NCI-H510A (cell line): Measurements from ENCODE around the gene EHBP1L1.

Experiments
- DNase-seq: peaks from one replicate; lab custom pipeline; 2025; lab: John Stamatoyannopoulos, UW

EHBP1L1 gene

GRCh38 chr11:65577756-65578109, 1.9 kb downstream of the EHBP1L1 start:
- DNase-seq, result no peak

- no peak for DNase-seq
Observed at GRCh38 chr11:65578134-65578533, 2.3 kb downstream of the EHBP1L1 start.

GRCh38 chr11:65578667-65579066, 2.8 kb downstream of the EHBP1L1 start:
- DNase-seq, result no peak

GRCh38 chr11:65579291-65579690, 3.4 kb downstream of the EHBP1L1 start:
- DNase-seq, result no peak

- DNase-seq, result no peak
Observed at GRCh38 chr11:65580031-65580692, 4.3 kb downstream of the EHBP1L1 start.

GRCh38 chr11:65580756-65581155, 4.9 kb downstream of the EHBP1L1 start:
- no peak for DNase-seq

- no peak for DNase-seq
Observed at GRCh38 chr11:65581928-65582327, 6.1 kb downstream of the EHBP1L1 start.

- DNase-seq, result no peak
Observed at GRCh38 chr11:65583589-65583988, 7.7 kb downstream of the EHBP1L1 start.

- no peak for DNase-seq
Observed at GRCh38 chr11:65584106-65584505, 8.3 kb downstream of the EHBP1L1 start.

GRCh38 chr11:65584723-65585171, 8.9 kb downstream of the EHBP1L1 start:
- no peak for DNase-seq

GRCh38 chr11:65585396-65586246, 9.8 kb downstream of the EHBP1L1 start:
- no peak for DNase-seq

- DNase-seq, result no peak
Observed at GRCh38 chr11:65586247-65586630, 10.4 kb downstream of the EHBP1L1 start.

GRCh38 chr11:65586676-65587075, 10.8 kb downstream of the EHBP1L1 start:
- no peak for DNase-seq

GRCh38 chr11:65588199-65589054, 12.6 kb downstream of the EHBP1L1 start:
- no peak for DNase-seq

- DNase-seq, result no peak
Observed at GRCh38 chr11:65589444-65590239, 13.8 kb downstream of the EHBP1L1 start.

- DNase-seq, result peak; percentile 91
Observed at GRCh38 chr11:65590240-65590738, 14.4 kb downstream of the EHBP1L1 start.

- DNase-seq, result no peak
Observed at GRCh38 chr11:65591939-65592857, 16.3 kb downstream of the EHBP1L1 start.

- DNase-seq, result no peak
Observed at GRCh38 chr11:65592858-65593517, 17.1 kb downstream of the EHBP1L1 start.

- DNase-seq, result no peak
Observed at GRCh38 chr11:65593518-65594414, 17.9 kb downstream of the EHBP1L1 start.
